RWPE2 (cell line): Measurements from ENCODE around the gene OR6C2.
"Not testable (repeated sequence)": the region's sequence is repeated elsewhere in the genome, so short reads cannot be mapped to it uniquely, and the experiment has no call there.

ENCODE experiments used
- ATAC-seq: fragments of 200-7000 bp; cut with Tn5 transposase; 3 replicates; pipeline ENCODE4 v1.9.1; 2021; ENCODE audit warnings: low read depth
- DNase-seq: peaks from one replicate; pipeline ENCODE4 v3.0.0-alpha.2; 2020; ENCODE audit warnings: low spot score
- H3K27ac ChIP-seq: fragments of 450-650 bp; 2 replicates; pipeline ENCODE4 v1.5.1; 2017; ENCODE audit warnings: mild to moderate bottlenecking; ENCODE audit not compliant: poor library complexity, severe bottlenecking
- H3K27me3 ChIP-seq: fragments of 250-450 bp; sonication (Bioruptor Pico); 2 replicates; pipeline ENCODE4 v1.5.1; 2021; ENCODE audit warnings: mild to moderate bottlenecking, moderate library complexity; ENCODE audit not compliant: insufficient read depth, poor library complexity, severe bottlenecking
- H3K36me3 ChIP-seq: fragments of 250-450 bp; sonication (Bioruptor Pico); 2 replicates; pipeline ENCODE4 v1.5.1; 2020; ENCODE audit warnings: low read depth, mild to moderate bottlenecking, moderate library complexity
- H3K4me1 ChIP-seq: fragments of 250-450 bp; sonication (Bioruptor Pico); 2 replicates; pipeline ENCODE4 v1.5.1; 2021; ENCODE audit warnings: mild to moderate bottlenecking, moderate library complexity; ENCODE audit not compliant: insufficient read depth, poor library complexity, severe bottlenecking
- H3K4me3 ChIP-seq: fragments of 250-450 bp; sonication (Bioruptor Pico); 2 replicates; pipeline ENCODE4 v1.5.1; 2021; ENCODE audit warnings: mild to moderate bottlenecking, moderate library complexity; ENCODE audit not compliant: severe bottlenecking
- H3K9me3 ChIP-seq: fragments of 250-450 bp; sonication (Bioruptor Pico); 2 replicates; pipeline ENCODE4 v1.5.1; 2021; ENCODE audit warnings: mild to moderate bottlenecking, moderate library complexity; ENCODE audit not compliant: severe bottlenecking
- CTCF ChIP-seq: fragments of 450-650 bp; IDR thresholded peaks from one replicate; pipeline ENCODE4 v1.5.1; 2017; ENCODE audit warnings: mild to moderate bottlenecking, moderate library complexity; ENCODE audit not compliant: poor library complexity, severe bottlenecking

Gene OR6C2

GRCh38 chr12:55445357-55445756 lies 1.5 kb downstream of the OR6C2 start:
- DNase-seq (no peak), ATAC-seq (no peak)
- no peaks in the 10 kb centered on the region for H3K9me3 ChIP-seq
- H3K27ac ChIP-seq = no peak overlapping the region
- no peak overlapping the region for H3K4me3 ChIP-seq
- H3K4me1 ChIP-seq = no peaks in the 10 kb centered on the region
- TF ChIP-seq CTCF = no peak
- H3K36me3 ChIP-seq = no peaks in the 10 kb centered on the region
- H3K27me3 ChIP-seq = peaks cover 6% of the 10 kb centered on the region

DNA sequence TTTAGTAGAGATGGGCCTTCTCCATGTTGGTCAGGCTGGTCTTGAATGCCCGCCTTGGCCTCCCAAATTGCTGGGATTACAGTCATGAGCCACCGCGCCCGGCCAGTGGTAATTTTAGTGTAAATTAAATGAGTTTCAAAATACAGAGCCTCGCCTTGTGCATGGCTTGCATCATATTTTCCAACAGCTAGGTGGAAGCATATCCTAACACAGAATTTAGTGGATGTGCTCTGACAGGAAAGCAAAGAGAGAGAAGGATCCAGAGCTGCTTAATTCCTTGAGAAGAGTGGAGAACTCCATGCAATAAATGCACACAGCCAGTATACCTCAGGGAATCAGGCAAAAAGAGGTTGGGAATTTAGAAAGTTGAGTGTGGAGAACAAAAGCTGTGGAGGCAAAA lies 2.5 kb downstream of the OR6C2 start:
- no peaks in the 10 kb centered on the region for H3K4me1 ChIP-seq
- no peak overlapping the region for H3K27ac ChIP-seq
- DNase-seq = no peak
- ATAC-seq = no peak
- peaks cover 15% of the 10 kb centered on the region for H3K27me3 ChIP-seq
- H3K36me3 ChIP-seq = no peaks in the 10 kb centered on the region
- TF ChIP-seq CTCF = no peak
- H3K4me3 ChIP-seq = no peak overlapping the region
- H3K9me3 ChIP-seq = no peaks in the 10 kb centered on the region

GRCh38 chr12:55448825-55449224 lies 4.9 kb downstream of the OR6C2 start:
- H3K27ac ChIP-seq = no peak overlapping the region
- TF ChIP-seq CTCF = no peak
- ATAC-seq (no peak), DNase-seq (no peak)
- no peak overlapping the region for H3K4me3 ChIP-seq
- peaks cover 23% of the 10 kb centered on the region for H3K27me3 ChIP-seq
- no peaks in the 10 kb centered on the region for H3K9me3 ChIP-seq
- no peaks in the 10 kb centered on the region for H3K36me3 ChIP-seq
- no peaks in the 10 kb centered on the region for H3K4me1 ChIP-seq

DNA sequence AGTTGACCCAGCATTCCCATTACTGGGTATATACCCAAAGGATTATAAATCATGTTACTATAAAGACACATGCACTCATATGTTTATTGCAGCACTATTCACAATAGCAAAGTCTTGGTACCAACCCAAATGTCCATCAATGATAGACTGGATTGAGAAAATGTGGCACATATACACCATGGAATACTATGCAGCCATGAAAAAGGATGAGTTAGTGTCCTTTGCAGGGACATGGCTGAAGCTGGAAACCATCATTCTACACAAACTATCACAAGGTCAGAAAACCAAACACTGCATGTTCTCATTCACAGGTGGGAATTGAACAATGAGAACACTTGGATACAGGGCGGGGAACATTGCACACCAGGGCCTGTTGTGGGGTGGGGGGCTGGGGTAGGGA lies 21.1 kb downstream of the OR6C2 start:
- DNase-seq, H3K27ac ChIP-seq, H3K4me3 ChIP-seq, H3K36me3 ChIP-seq, H3K9me3 ChIP-seq, H3K4me1 ChIP-seq, ATAC-seq: not testable (repeated sequence)
- H3K27me3 ChIP-seq = peaks cover 18% of the 10 kb centered on the region

- DNase-seq = no peak
- no peak overlapping the region for H3K4me3 ChIP-seq
- no peak for ATAC-seq
- no peaks in the 10 kb centered on the region for H3K9me3 ChIP-seq
- no peaks in the 10 kb centered on the region for H3K4me1 ChIP-seq
- TF ChIP-seq CTCF = no peak
- peaks cover 21% of the 10 kb centered on the region for H3K27me3 ChIP-seq
- H3K27ac ChIP-seq = no peak overlapping the region
- H3K36me3 ChIP-seq = no peaks in the 10 kb centered on the region
These were observed 24.0 kb downstream of the OR6C2 start for GRCh38 chr12:55467836-55468235.

DNA sequence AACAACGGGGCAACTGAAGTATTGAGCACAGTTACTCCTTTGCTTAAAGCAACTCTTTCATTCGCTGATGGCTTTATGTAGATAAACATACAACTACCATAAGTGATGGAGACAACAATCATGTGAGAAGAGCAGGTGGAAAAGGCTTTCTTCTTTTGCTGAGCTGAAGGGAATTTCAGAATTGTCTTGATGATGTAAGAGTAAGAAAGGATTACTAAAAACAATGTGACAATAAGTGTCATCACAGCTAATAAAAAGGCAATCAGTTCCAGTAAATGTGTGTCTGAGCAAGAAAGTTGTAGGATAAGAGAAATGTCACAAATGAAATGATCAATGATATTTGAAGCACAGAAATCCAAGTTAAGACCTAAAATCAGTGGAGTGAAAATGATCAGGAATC lies 25.4 kb downstream of the OR6C2 start:
- Histone ChIP-seq H3K4me3 (no peak overlapping the region), H3K36me3 (no peaks in the 10 kb centered on the region), H3K9me3 (no peaks in the 10 kb centered on the region), H3K27me3 (peaks cover 21% of the 10 kb centered on the region), H3K27ac (no peak overlapping the region), H3K4me1 (no peaks in the 10 kb centered on the region)
- DNase-seq (no peak), ATAC-seq (no peak)
- TF ChIP-seq CTCF = no peak
